Measurements from ENCODE around the gene CBX8.

DNA sequence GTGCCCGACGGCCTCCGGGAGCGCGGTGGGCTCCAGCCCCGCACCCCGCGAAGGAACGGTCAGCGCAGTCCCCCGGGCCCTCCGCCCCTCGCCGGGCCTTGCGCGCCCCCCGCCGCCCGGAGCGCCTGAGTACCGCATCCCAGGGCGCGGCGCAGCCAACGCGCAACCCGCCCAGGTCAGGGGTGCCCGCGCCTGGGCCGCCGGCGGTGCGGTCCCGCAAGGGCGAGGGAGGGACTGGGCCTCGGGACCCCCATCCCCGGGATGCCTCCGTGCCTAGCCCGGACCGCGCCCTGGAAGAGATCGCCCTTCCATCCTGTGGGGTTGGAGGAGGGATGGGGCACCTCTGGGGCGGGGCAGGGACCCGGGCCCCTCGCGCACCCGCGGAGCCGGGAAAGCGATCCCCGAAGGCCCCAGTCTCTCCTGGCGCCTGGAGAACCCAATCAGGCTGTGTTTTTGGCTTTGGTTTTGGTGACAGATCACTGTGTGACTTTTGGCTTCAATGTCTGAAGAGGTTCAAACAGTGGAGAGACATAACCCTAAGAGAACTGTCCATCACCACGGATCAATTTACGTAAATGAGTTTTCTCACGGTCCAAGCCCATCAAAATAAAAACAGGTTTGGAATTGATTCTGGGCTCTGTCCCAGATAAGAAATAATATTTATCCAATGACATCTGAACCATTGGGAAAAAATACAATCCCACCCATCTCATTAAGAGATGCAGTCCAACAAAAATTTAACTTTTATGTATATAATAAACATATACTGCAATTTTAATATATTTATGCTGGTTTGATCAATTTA lies 48.4 kb downstream of the CBX8 start:
- TF ChIP-seq, protein P1, sequence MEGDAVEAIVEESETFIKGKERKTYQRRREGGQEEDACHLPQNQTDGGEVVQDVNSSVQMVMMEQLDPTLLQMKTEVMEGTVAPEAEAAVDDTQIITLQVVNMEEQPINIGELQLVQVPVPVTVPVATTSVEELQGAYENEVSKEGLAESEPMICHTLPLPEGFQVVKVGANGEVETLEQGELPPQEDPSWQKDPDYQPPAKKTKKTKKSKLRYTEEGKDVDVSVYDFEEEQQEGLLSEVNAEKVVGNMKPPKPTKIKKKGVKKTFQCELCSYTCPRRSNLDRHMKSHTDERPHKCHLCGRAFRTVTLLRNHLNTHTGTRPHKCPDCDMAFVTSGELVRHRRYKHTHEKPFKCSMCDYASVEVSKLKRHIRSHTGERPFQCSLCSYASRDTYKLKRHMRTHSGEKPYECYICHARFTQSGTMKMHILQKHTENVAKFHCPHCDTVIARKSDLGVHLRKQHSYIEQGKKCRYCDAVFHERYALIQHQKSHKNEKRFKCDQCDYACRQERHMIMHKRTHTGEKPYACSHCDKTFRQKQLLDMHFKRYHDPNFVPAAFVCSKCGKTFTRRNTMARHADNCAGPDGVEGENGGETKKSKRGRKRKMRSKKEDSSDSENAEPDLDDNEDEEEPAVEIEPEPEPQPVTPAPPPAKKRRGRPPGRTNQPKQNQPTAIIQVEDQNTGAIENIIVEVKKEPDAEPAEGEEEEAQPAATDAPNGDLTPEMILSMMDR (IDR thresholded peaks at IDR 0.05) = no peak
- TF ChIP-seq POLR2A (IDR thresholded peaks at IDR 0.05) = no peak

All from body of pancreas (tissue), 4 donors.